Liver (tissue), 9 donors: Measurements from ENCODE around the gene IFNA16. TPM values are rescaled to one million over a fixed set of nuclear protein-coding genes. Genes with fewer than 3 reads are reported as not detected.
"Not testable (repeated sequence)": the region's sequence is repeated elsewhere in the genome, so short reads cannot be mapped to it uniquely, and the experiment has no call there.

Source experiments
- DNase-seq: peaks from one replicate; pipeline ENCODE4 v3.0.0-alpha.2; 2017; ENCODE audit warnings: low spot score
- H3K27ac ChIP-seq, 2 donors: one replicate each; pipeline ENCODE4 v1.7.0; 2013; ENCODE audit warnings: inconsistent platforms in 2 of 2, low read length in 2 of 2, control low read depth in 1 of 2, low read depth in 1 of 2, mild to moderate bottlenecking in 1 of 2
- H3K27me3 ChIP-seq, 4 donors: one replicate each; pipeline versions ENCODE4 v1.6.1 to v1.7.0; 2013; ENCODE audit warnings: low read length in 3 of 4, inconsistent platforms in 1 of 4, mild to moderate bottlenecking in 1 of 4, moderate library complexity in 1 of 4; ENCODE audit not compliant: control insufficient read depth in 4 of 4, insufficient read depth in 4 of 4
- H3K36me3 ChIP-seq, 4 donors: one replicate each; pipeline versions ENCODE4 v1.6.1 to v1.7.0; 2013; ENCODE audit warnings: low read length in 3 of 4, mild to moderate bottlenecking in 3 of 4, low read depth in 1 of 4, moderate library complexity in 1 of 4; ENCODE audit not compliant: control insufficient read depth in 4 of 4, insufficient read depth in 3 of 4
- H3K4me1 ChIP-seq, 4 donors: one replicate each; pipeline versions ENCODE4 v1.6.1 to v1.7.0; 2013; ENCODE audit warnings: low read length in 3 of 4, mild to moderate bottlenecking in 3 of 4, moderate library complexity in 1 of 4; ENCODE audit not compliant: control insufficient read depth in 4 of 4, insufficient read depth in 4 of 4
- H3K4me3 ChIP-seq, 3 donors: one replicate each; pipeline versions ENCODE4 v1.6.1 to v1.7.0; 2013; ENCODE audit warnings: low read length in 3 of 3, control low read depth in 1 of 3, low read depth in 1 of 3, mild to moderate bottlenecking in 1 of 3
- H3K9ac ChIP-seq, 2 donors: one replicate each; pipeline ENCODE4 v1.7.0; 2013; ENCODE audit warnings: low read length in 2 of 2, mild to moderate bottlenecking in 2 of 2, moderate library complexity in 2 of 2, control low read depth in 1 of 2, low read depth in 1 of 2
- H3K9me3 ChIP-seq, 4 donors: one replicate each; pipeline versions ENCODE4 v1.6.1 to v1.7.0; 2013; ENCODE audit warnings: low read length in 3 of 4; ENCODE audit not compliant: control insufficient read depth in 4 of 4
- ATF3 ChIP-seq: IDR thresholded peaks from 2 replicates; pipeline ENCODE4 v1.6.1; 2016; ENCODE audit warnings: antibody characterized with exemption
- EGR1 ChIP-seq, 2 donors: IDR thresholded peaks; 2 replicates each; pipeline ENCODE4 v1.6.1; 2016 to 2018; ENCODE audit warnings: antibody characterized with exemption in 2 of 2, low read depth in 2 of 2
- FOXA1 ChIP-seq: IDR thresholded peaks from 2 replicates; pipeline ENCODE4 v1.6.1; 2016; ENCODE audit warnings: antibody characterized with exemption
- FOXA2 ChIP-seq: IDR thresholded peaks from 2 replicates; pipeline ENCODE4 v1.6.1; 2016; ENCODE audit warnings: antibody characterized with exemption
- GABPA ChIP-seq, 2 donors: IDR thresholded peaks in 1 of 2; conservative IDR thresholded peaks in 1 of 2; 2 replicates each; pipeline ENCODE4 v1.6.1; 2016; ENCODE audit warnings: antibody characterized with exemption in 2 of 2, mild to moderate bottlenecking in 1 of 2, moderate library complexity in 1 of 2
- HNF4G ChIP-seq: IDR thresholded peaks from 2 replicates; pipeline ENCODE4 v1.6.1; 2016; ENCODE audit warnings: antibody characterized with exemption
- JUND ChIP-seq, 2 donors: IDR thresholded peaks; 2 replicates each; pipeline ENCODE4 v1.6.1; 2016; ENCODE audit warnings: antibody characterized with exemption in 2 of 2
- REST ChIP-seq: IDR thresholded peaks from 2 replicates; pipeline ENCODE4 v1.6.1; 2016; ENCODE audit warnings: antibody characterized with exemption, mild to moderate bottlenecking
- RXRA ChIP-seq, 2 donors: IDR thresholded peaks; 2 replicates each; pipeline ENCODE4 v1.6.1; 2017 to 2018; ENCODE audit warnings: antibody characterized with exemption in 2 of 2, mild to moderate bottlenecking in 1 of 2
- SP1 ChIP-seq: IDR thresholded peaks from 2 replicates; pipeline ENCODE4 v1.6.1; 2018; ENCODE audit warnings: antibody characterized with exemption, mild to moderate bottlenecking
- TAF1 ChIP-seq: conservative IDR thresholded peaks from 2 replicates; pipeline ENCODE4 v1.6.1; 2016; ENCODE audit warnings: antibody characterized with exemption, mild to moderate bottlenecking
- YY1 ChIP-seq: IDR thresholded peaks from 2 replicates; pipeline ENCODE4 v1.6.1; 2016; ENCODE audit warnings: antibody characterized with exemption, mild to moderate bottlenecking
- ZBTB33 ChIP-seq: IDR thresholded peaks from 2 replicates; pipeline ENCODE4 v1.6.1; 2016; ENCODE audit warnings: antibody characterized with exemption
- WGBS: extraction: QIAGEN DNeasy Blood & Tissue Kit; methylation state at CpG from one replicate; pipeline ENCODE4 v1.1.7; 2013; 5-methylcytosine and 5-hydroxymethylcytosine counted together
- polyA plus RNA-seq, 2 donors: library from polyadenylated mRNA; stranded (reverse) in 1 of 2; unstranded in 1 of 2; fragments of 200-250 nt in 1 of 2; fragments of >200 nt in 1 of 2; fragmentation: Nextera tagmentation in 1 of 2; extraction: Ambion mirVana in 1 of 2; gene quantifications; one replicate each; pipeline versions ENCODE4 v1.2.1 to v1.2.3, GENCODE V29; 2013 to 2015
- total RNA-seq, 2 donors: library from RNA; depleted of rRNA; stranded (reverse); fragments of >200 nt; gene quantifications; one replicate each; pipeline ENCODE4 v1.2.3, GENCODE V29; 2014
- donor health status: healthy.
- donor health status: healthy.
- donor health status: healthy.
- donor health status: healthy.
- donor health status: healthy.

The IFNA16 gene
- total and polyA plus RNA-seq, 4 donors: not detected

- H3K4me3 ChIP-seq: no peak overlapping the region
- H3K36me3 ChIP-seq: no peaks in the 10 kb centered on the region
These were observed 11.9 kb downstream of the IFNA16 start for GRCh38 chr9:21205204-21205603.

GRCh38 chr9:21202105-21202504 is 15.0 kb downstream of the IFNA16 start, which contains the start of gene IFNA7:
Gene IFNA7 (minus strand): TSS chr9:21202205. CDS start chr9:21202165, 40 bp downstream.
- DNase-seq, H3K4me3 ChIP-seq, H3K9ac ChIP-seq, H3K27me3 ChIP-seq, H3K36me3 ChIP-seq, H3K9me3 ChIP-seq, H3K4me1 ChIP-seq, H3K27ac ChIP-seq: not testable (repeated sequence)
- 56% methylated on average over 4 of the region's 4 CpGs for WGBS

More at GRCh38 chr9:21205204-21205603, 11.9 kb downstream of the IFNA16 start:
- DNase-seq: no peak
- no peak overlapping the region for H3K27ac ChIP-seq
- no peaks in the 10 kb centered on the region for H3K4me1 ChIP-seq
- no peak for TF ChIP-seq FOXA2
- TF ChIP-seq EGR1 (IDR thresholded peaks at IDR 0.05; ENCODE audit: low read depth in 2 of 2): no peak
- TF ChIP-seq ATF3: no peak
- no peak for TF ChIP-seq FOXA1
- no peak for TF ChIP-seq TAF1
- TF ChIP-seq HNF4G: no peak
- no peak for TF ChIP-seq ZBTB33
- TF ChIP-seq GABPA (IDR thresholded peaks at IDR 0.05 in 1 of 2, conservative IDR thresholded peaks at IDR 0.05 in 1 of 2): no peak
- no peak for TF ChIP-seq YY1
- TF ChIP-seq JUND (IDR thresholded peaks at IDR 0.05): no peak
- no peak for TF ChIP-seq SP1
- no peak for TF ChIP-seq REST
- TF ChIP-seq RXRA (IDR thresholded peaks at IDR 0.05): no peak
- no peaks in the 10 kb centered on the region for H3K27me3 ChIP-seq
- no peak overlapping the region for H3K9ac ChIP-seq
- H3K9me3 ChIP-seq: no peaks in the 10 kb centered on the region
